Measurements from ENCODE around the gene MSANTD1.

MSANTD1 gene

GRCh38 chr4:3254302-3255131 is 5.6 kb downstream of the MSANTD1 start:
- no peak overlapping the region for H3K9ac ChIP-seq (ENCODE audit: low read depth in 1 of 2, low read length in 2 of 2)
- H3K36me3 ChIP-seq (ENCODE audit: control insufficient read depth in 1 of 2, insufficient read depth in 2 of 2, low read length in 2 of 2), result no peaks in the 10 kb centered on the region
- H3K4me1 ChIP-seq (ENCODE audit: control insufficient read depth in 1 of 2, insufficient read depth in 2 of 2, low read length in 2 of 2), result peaks cover 0 to 3% of the 10 kb centered on the region in 2 donors
- peaks cover 0 to 3% of the 10 kb centered on the region in 2 donors for H3K27me3 ChIP-seq (ENCODE audit: control insufficient read depth in 1 of 2, insufficient read depth in 2 of 2, low read length in 2 of 2)
- no peak overlapping the region for H3K27ac ChIP-seq (ENCODE audit: low read depth, low read length)
- no peak overlapping the region for H3K4me3 ChIP-seq (ENCODE audit: low read depth in 1 of 2, low read length in 2 of 2)
- H3K9me3 ChIP-seq (ENCODE audit: control insufficient read depth in 1 of 2, low read length in 2 of 2), result no peaks in the 10 kb centered on the region

- no peak overlapping the region for H3K4me3 ChIP-seq (ENCODE audit: low read depth in 1 of 2, low read length in 2 of 2)
- peaks cover 0 to 3% of the 10 kb centered on the region in 2 donors for H3K4me1 ChIP-seq (ENCODE audit: control insufficient read depth in 1 of 2, insufficient read depth in 2 of 2, low read length in 2 of 2)
- no peaks in the 10 kb centered on the region for H3K36me3 ChIP-seq (ENCODE audit: control insufficient read depth in 1 of 2, insufficient read depth in 2 of 2, low read length in 2 of 2)
- H3K27me3 ChIP-seq (ENCODE audit: control insufficient read depth in 1 of 2, insufficient read depth in 2 of 2, low read length in 2 of 2), result peaks cover 0 to 3% of the 10 kb centered on the region in 2 donors
- no peaks in the 10 kb centered on the region for H3K9me3 ChIP-seq (ENCODE audit: control insufficient read depth in 1 of 2, low read length in 2 of 2)
- no peak overlapping the region for H3K9ac ChIP-seq (ENCODE audit: low read depth in 1 of 2, low read length in 2 of 2)
- H3K27ac ChIP-seq (ENCODE audit: low read depth, low read length), result no peak overlapping the region
These were observed 6.7 kb downstream of the MSANTD1 start for GRCh38 chr4:3255611-3256186.

DNA sequence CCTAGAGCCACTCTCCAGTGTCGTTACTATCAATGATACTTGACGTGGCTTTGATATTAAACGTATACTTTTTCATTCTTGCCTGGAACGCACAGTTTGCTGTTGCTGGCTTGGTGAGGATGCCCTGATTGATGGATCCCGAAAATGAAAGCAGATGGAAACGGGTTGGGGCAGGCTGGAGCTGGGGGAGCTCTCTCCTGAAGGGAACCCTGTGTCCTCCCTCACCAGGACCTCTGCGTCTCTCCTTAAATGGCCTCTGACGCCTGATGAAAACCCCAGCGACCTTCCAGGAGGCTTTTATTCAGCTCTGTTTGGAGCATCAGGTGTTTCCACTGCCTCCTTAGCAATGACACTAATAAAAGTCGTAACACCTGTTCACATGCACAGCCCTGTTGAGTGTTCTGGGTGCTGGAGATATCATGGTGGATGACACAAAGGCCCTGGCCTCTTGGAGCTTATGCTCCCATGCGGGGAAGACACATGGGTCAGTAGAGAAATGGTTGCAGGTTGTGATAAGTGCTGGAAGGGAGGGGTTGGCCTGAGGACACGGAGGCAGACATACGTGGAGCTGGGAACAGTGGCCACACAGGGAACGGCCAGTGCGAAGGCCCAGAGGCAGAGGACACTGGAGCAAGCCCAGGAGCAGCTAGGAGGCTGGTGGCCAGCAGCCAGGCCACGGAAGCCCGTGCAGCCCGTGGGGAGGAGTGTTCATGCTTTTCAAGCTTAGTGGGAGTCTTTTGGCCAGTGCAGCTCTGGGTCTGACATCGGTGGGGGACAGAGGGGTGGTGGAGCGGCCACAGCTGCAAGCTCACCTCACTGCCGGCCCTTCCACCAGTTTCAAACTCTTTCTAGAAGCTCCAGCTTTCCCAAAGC is 7.5 kb downstream of the MSANTD1 start:
- H3K36me3 ChIP-seq (ENCODE audit: control insufficient read depth in 1 of 2, insufficient read depth in 2 of 2, low read length in 2 of 2), result no peaks in the 10 kb centered on the region

GRCh38 chr4:3257103-3257555 is 8.2 kb downstream of the MSANTD1 start:
- no peak overlapping the region for H3K9ac ChIP-seq (ENCODE audit: low read depth in 1 of 2, low read length in 2 of 2)
- H3K4me3 ChIP-seq (ENCODE audit: low read depth in 1 of 2, low read length in 2 of 2), result no peak overlapping the region
- H3K36me3 ChIP-seq (ENCODE audit: control insufficient read depth in 1 of 2, insufficient read depth in 2 of 2, low read length in 2 of 2), result no peaks in the 10 kb centered on the region
- H3K9me3 ChIP-seq (ENCODE audit: control insufficient read depth in 1 of 2, low read length in 2 of 2), result no peaks in the 10 kb centered on the region
- H3K27me3 ChIP-seq (ENCODE audit: control insufficient read depth in 1 of 2, insufficient read depth in 2 of 2, low read length in 2 of 2), result peaks cover 0 to 3% of the 10 kb centered on the region in 2 donors
- peaks cover 0 to 3% of the 10 kb centered on the region in 2 donors for H3K4me1 ChIP-seq (ENCODE audit: control insufficient read depth in 1 of 2, insufficient read depth in 2 of 2, low read length in 2 of 2)
- no peak overlapping the region for H3K27ac ChIP-seq (ENCODE audit: low read depth, low read length)

More for the DNA sequence above, 7.5 kb downstream of the MSANTD1 start:
- Histone ChIP-seq H3K9me3 (ENCODE audit: control insufficient read depth in 1 of 2, low read length in 2 of 2) (no peaks in the 10 kb centered on the region), H3K27ac (ENCODE audit: low read depth, low read length) (no peak overlapping the region), H3K9ac (ENCODE audit: low read depth in 1 of 2, low read length in 2 of 2) (no peak overlapping the region), H3K27me3 (ENCODE audit: control insufficient read depth in 1 of 2, insufficient read depth in 2 of 2, low read length in 2 of 2) (peaks cover 0 to 3% of the 10 kb centered on the region in 2 donors), H3K4me3 (ENCODE audit: low read depth in 1 of 2, low read length in 2 of 2) (no peak overlapping the region), H3K4me1 (ENCODE audit: control insufficient read depth in 1 of 2, insufficient read depth in 2 of 2, low read length in 2 of 2) (peaks cover 0 to 3% of the 10 kb centered on the region in 2 donors)

DNA sequence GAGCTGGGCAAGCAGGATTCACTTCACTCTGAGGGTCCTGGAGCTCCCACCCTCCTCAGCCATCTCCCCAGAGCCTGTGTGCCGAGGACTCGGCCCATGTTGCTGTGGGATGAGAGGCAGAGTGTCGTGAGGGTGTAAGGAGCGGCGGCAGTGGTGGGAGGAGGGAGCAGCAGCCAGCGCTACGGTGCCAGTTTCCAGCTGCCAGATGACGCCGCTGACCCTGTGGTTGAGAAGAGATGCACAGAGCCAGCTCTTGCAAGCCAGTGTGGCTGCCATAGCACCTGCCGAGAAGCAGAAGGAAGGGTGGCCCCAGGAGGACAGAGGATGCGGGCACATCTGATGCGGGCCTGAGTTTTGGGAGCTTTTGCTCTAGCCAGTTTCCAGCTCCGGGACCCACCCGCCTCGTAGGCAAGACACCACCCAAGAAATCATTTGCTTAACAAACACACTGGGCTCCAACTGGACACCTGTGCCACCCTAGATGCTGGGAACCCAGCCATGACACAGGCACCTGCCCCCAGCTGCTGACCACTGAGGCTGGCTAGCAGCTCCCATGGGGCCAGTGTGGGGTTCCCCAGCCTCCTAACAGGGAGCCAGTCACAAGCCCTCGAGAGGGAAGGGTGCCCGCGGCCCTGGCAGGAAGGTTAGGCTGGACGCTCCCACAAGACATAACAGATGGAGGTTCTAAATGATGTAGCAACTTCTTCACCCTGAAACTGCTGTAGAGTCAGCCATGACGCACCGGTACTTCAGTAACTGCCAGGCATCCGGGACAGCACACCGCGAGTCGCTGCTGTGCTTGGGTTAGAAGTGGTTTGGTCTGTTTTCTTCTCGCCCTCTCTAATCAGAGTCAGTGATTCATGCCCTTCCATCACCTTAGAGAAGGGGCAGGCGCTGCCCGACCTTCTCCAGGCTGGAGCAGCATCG is 8.9 kb downstream of the MSANTD1 start:
- no peaks in the 10 kb centered on the region for H3K9me3 ChIP-seq (ENCODE audit: control insufficient read depth in 1 of 2, low read length in 2 of 2)
- H3K27ac ChIP-seq (ENCODE audit: low read depth, low read length), result no peak overlapping the region
- peaks cover 0 to 3% of the 10 kb centered on the region in 2 donors for H3K27me3 ChIP-seq (ENCODE audit: control insufficient read depth in 1 of 2, insufficient read depth in 2 of 2, low read length in 2 of 2)
- no peak overlapping the region for H3K4me3 ChIP-seq (ENCODE audit: low read depth in 1 of 2, low read length in 2 of 2)
- peaks cover 0 to 3% of the 10 kb centered on the region in 2 donors for H3K4me1 ChIP-seq (ENCODE audit: control insufficient read depth in 1 of 2, insufficient read depth in 2 of 2, low read length in 2 of 2)
- H3K9ac ChIP-seq (ENCODE audit: low read depth in 1 of 2, low read length in 2 of 2), result no peak overlapping the region
- no peaks in the 10 kb centered on the region for H3K36me3 ChIP-seq (ENCODE audit: control insufficient read depth in 1 of 2, insufficient read depth in 2 of 2, low read length in 2 of 2)

- Histone ChIP-seq H3K36me3 (ENCODE audit: control insufficient read depth in 1 of 2, insufficient read depth in 2 of 2, low read length in 2 of 2) (no peaks in the 10 kb centered on the region), H3K4me3 (ENCODE audit: low read depth in 1 of 2, low read length in 2 of 2) (no peak overlapping the region), H3K27me3 (ENCODE audit: control insufficient read depth in 1 of 2, insufficient read depth in 2 of 2, low read length in 2 of 2) (peaks cover 0 to 3% of the 10 kb centered on the region in 2 donors), H3K9me3 (ENCODE audit: control insufficient read depth in 1 of 2, low read length in 2 of 2) (no peaks in the 10 kb centered on the region), H3K4me1 (ENCODE audit: control insufficient read depth in 1 of 2, insufficient read depth in 2 of 2, low read length in 2 of 2) (peaks cover 0 to 3% of the 10 kb centered on the region in 2 donors), H3K9ac (ENCODE audit: low read depth in 1 of 2, low read length in 2 of 2) (no peak overlapping the region), H3K27ac (ENCODE audit: low read depth, low read length) (no peak overlapping the region)
These were observed 12.7 kb downstream of the MSANTD1 start for GRCh38 chr4:3261411-3262207.

DNA sequence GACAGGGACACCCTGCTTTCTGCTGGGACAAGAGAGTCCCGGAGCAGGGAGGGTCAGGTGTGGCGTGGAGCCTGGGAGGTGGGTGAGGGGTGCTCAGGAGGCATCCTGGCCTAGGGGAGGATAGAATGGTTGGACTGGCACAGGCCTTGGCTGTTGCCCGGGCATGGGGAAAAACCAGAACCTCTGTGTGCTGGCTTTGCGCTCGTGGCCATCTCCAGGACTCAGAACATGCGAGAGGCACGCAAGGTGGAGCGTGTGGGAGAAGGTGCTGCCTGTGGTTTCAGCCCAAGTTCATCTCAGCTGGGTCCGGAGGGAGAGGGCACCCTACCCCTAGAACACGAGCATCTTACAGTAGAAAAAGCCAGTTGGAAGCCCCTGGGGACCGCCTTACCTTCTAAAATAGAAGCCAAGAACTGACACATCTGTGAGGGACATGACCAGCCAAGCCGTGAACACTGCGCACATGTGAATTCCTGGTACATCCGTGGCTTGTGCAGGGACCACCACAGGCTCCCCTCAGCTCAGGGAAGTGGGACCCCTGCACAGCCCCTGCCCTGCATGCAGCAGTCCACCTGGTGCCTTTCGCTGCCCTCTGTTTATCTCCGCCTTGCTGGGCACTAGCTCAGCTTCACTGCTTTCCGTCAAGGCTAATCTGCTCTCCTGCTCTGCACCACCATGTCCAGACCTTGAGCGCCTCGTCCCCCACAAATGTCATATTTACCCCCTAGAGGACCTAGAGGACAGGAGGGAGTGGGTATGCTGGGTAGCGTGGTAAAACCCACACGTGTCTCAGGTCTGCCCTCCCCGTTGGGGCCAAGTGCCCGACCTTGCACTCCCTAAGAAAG is 13.5 kb downstream of the MSANTD1 start:
- peaks cover 0 to 1% of the 10 kb centered on the region in 2 donors for H3K4me1 ChIP-seq (ENCODE audit: control insufficient read depth in 1 of 2, insufficient read depth in 2 of 2, low read length in 2 of 2)
- no peaks in the 10 kb centered on the region for H3K9me3 ChIP-seq (ENCODE audit: control insufficient read depth in 1 of 2, low read length in 2 of 2)
- H3K27ac ChIP-seq (ENCODE audit: low read depth, low read length), result no peak overlapping the region
- no peaks in the 10 kb centered on the region for H3K36me3 ChIP-seq (ENCODE audit: control insufficient read depth in 1 of 2, insufficient read depth in 2 of 2, low read length in 2 of 2)
- H3K4me3 ChIP-seq (ENCODE audit: low read depth in 1 of 2, low read length in 2 of 2), result no peak overlapping the region
- no peak overlapping the region for H3K9ac ChIP-seq (ENCODE audit: low read depth in 1 of 2, low read length in 2 of 2)
- peaks cover 0 to 3% of the 10 kb centered on the region in 2 donors for H3K27me3 ChIP-seq (ENCODE audit: control insufficient read depth in 1 of 2, insufficient read depth in 2 of 2, low read length in 2 of 2)

- Histone ChIP-seq H3K27ac (ENCODE audit: low read depth, low read length) (no peak overlapping the region), H3K9ac (ENCODE audit: low read depth in 1 of 2, low read length in 2 of 2) (no peak overlapping the region), H3K36me3 (ENCODE audit: control insufficient read depth in 1 of 2, insufficient read depth in 2 of 2, low read length in 2 of 2) (no peaks in the 10 kb centered on the region), H3K4me3 (ENCODE audit: low read depth in 1 of 2, low read length in 2 of 2) (no peak overlapping the region), H3K4me1 (ENCODE audit: control insufficient read depth in 1 of 2, insufficient read depth in 2 of 2, low read length in 2 of 2) (no peaks in the 10 kb centered on the region), H3K27me3 (ENCODE audit: control insufficient read depth in 1 of 2, insufficient read depth in 2 of 2, low read length in 2 of 2) (peaks cover 0 to under 1% of the 10 kb centered on the region in 2 donors), H3K9me3 (ENCODE audit: control insufficient read depth in 1 of 2, low read length in 2 of 2) (no peaks in the 10 kb centered on the region)
These were observed 14.3 kb downstream of the MSANTD1 start for GRCh38 chr4:3263053-3263875.
